WTC11 (cell line): ENCODE results near the gene TMEM229B. TPM values are rescaled to one million over a fixed set of nuclear protein-coding genes. Genes with fewer than 3 reads are reported as not detected.

Source experiments
- ATAC-seq: fragments of 200-7000 bp; cut with Tn5 transposase; 2 replicates; pipeline ENCODE4 v1.10.0; 2021; ENCODE audit warnings: mild to moderate bottlenecking, moderate library complexity
- CTCF ChIA-PET: fragments of 300-600 bp; sonication (Branson Sonifier 250); formaldehyde crosslinking; loops from one replicate; lab custom pipeline; 2021; ENCODE audit warnings: antibody characterized with exemption; lab: Charles Lee
- POLR2A ChIA-PET: fragments of 350-600 bp; sonication (Branson Sonifier 250); formaldehyde crosslinking; loops from one replicate; lab custom pipeline; 2021; ENCODE audit warnings: antibody characterized with exemption; lab: Charles Lee
- DNase-seq: peaks from one replicate; pipeline ENCODE4 v3.0.0; 2021; ENCODE audit warnings: low spot score
- H3K27ac Mint-ChIP-seq: 2 replicates; pipeline ENCODE4 v1.8.0; 2021; ENCODE audit warnings: mixed read lengths
- H3K27me3 Mint-ChIP-seq: 2 replicates; pipeline ENCODE4 v1.8.0; 2021; ENCODE audit warnings: low read depth, mild to moderate bottlenecking, moderate library complexity, mixed read lengths
- H3K36me3 Mint-ChIP-seq: 2 replicates; pipeline ENCODE4 v1.8.0; 2021; ENCODE audit warnings: mixed read lengths
- H3K4me1 Mint-ChIP-seq: 2 replicates; pipeline ENCODE4 v1.8.0; 2022; ENCODE audit warnings: mixed read lengths
- H3K4me3 Mint-ChIP-seq: 2 replicates; pipeline ENCODE4 v1.8.0; 2021; ENCODE audit warnings: mild to moderate bottlenecking, moderate library complexity, mixed read lengths
- H3K9me3 Mint-ChIP-seq: 2 replicates; pipeline ENCODE4 v1.8.0; 2021; ENCODE audit warnings: mixed read lengths
- ATF1 ChIP-seq: sonication (generic); formaldehyde crosslinking; IDR thresholded peaks from 2 replicates; pipeline ENCODE4 v1.8.1; 2023; ENCODE audit warnings: mild to moderate bottlenecking, moderate library complexity, missing genetic modification reagents
- CBFB ChIP-seq: sonication (generic); formaldehyde crosslinking; IDR thresholded peaks from 2 replicates; pipeline ENCODE4 v1.8.1; 2022; ENCODE audit warnings: mild to moderate bottlenecking, low read depth, missing genetic modification reagents
- EMX1 ChIP-seq: fragments of 250-450 bp; sonication (Bioruptor Pico); IDR thresholded peaks from 2 replicates; pipeline ENCODE4 v1.8.0; 2021; ENCODE audit warnings: mild to moderate bottlenecking
- ETV6 ChIP-seq: sonication (generic); formaldehyde crosslinking; IDR thresholded peaks from 2 replicates; pipeline ENCODE4 v1.8.1; 2022; ENCODE audit warnings: mild to moderate bottlenecking, missing genetic modification reagents
- FOXJ3 ChIP-seq: sonication (generic); formaldehyde crosslinking; IDR thresholded peaks from 2 replicates; pipeline ENCODE4 v1.9.0; 2021; ENCODE audit warnings: missing genetic modification reagents, mild to moderate bottlenecking, borderline replicate concordance
- FOXP1 ChIP-seq: sonication (generic); formaldehyde crosslinking; IDR thresholded peaks from 2 replicates; pipeline ENCODE4 v1.8.0; 2022; ENCODE audit warnings: missing genetic modification reagents, mild to moderate bottlenecking, moderate library complexity, borderline replicate concordance
- NR2C2 ChIP-seq: sonication (generic); formaldehyde crosslinking; IDR thresholded peaks from 2 replicates; pipeline ENCODE4 v1.8.0; 2022; ENCODE audit warnings: mild to moderate bottlenecking, missing genetic modification reagents
- TCF7 ChIP-seq: sonication (generic); formaldehyde crosslinking; IDR thresholded peaks from 2 replicates; pipeline ENCODE4 v1.8.0; 2022; ENCODE audit warnings: mild to moderate bottlenecking, low read depth, missing genetic modification reagents, moderate library complexity
- TEAD4 ChIP-seq: sonication (generic); formaldehyde crosslinking; IDR thresholded peaks from 2 replicates; pipeline ENCODE4 v1.8.0; 2022; ENCODE audit warnings: mild to moderate bottlenecking, missing genetic modification reagents
- TP53 ChIP-seq: sonication (generic); formaldehyde crosslinking; IDR thresholded peaks from 2 replicates; pipeline ENCODE4 v1.8.1; 2023; ENCODE audit warnings: mild to moderate bottlenecking, missing genetic modification reagents
- ZBTB21 ChIP-seq: sonication (generic); formaldehyde crosslinking; IDR thresholded peaks from 2 replicates; pipeline ENCODE4 v1.8.1; 2023; ENCODE audit warnings: mild to moderate bottlenecking, missing genetic modification reagents, borderline replicate concordance
- ZNF121 ChIP-seq: sonication (generic); formaldehyde crosslinking; IDR thresholded peaks from 2 replicates; pipeline ENCODE4 v1.8.0; 2023; ENCODE audit warnings: missing genetic modification reagents
- total RNA-seq: library from RNA; stranded (reverse); gene quantifications from 3 replicates; pipeline ENCODE4 v1.2.3, GENCODE V29; 2021
- TF ChIP-seq, protein P1 (sequence below): sonication (generic); formaldehyde crosslinking; IDR thresholded peaks from 2 replicates; pipeline ENCODE4 v1.8.1; 2022; ENCODE audit warnings: missing genetic modification reagents, borderline replicate concordance
- TF ChIP-seq, protein P2 (sequence below): sonication (generic); formaldehyde crosslinking; IDR thresholded peaks from 2 replicates; pipeline ENCODE4 v1.8.0; 2023; ENCODE audit warnings: mild to moderate bottlenecking, missing genetic modification reagents
- TF ChIP-seq, protein P3 (sequence below): sonication (generic); formaldehyde crosslinking; IDR thresholded peaks from 2 replicates; pipeline ENCODE4 v1.8.0; 2022; ENCODE audit warnings: mild to moderate bottlenecking, missing genetic modification reagents
- TF ChIP-seq, protein P4 (sequence below): sonication (generic); formaldehyde crosslinking; IDR thresholded peaks from 2 replicates; pipeline ENCODE4 v1.8.1; 2022; ENCODE audit warnings: mild to moderate bottlenecking, missing genetic modification reagents, moderate library complexity, borderline replicate concordance

TMEM229B gene
- total RNA-seq, 1 experiment from 2014 or later: 0.90 TPM

DNA sequence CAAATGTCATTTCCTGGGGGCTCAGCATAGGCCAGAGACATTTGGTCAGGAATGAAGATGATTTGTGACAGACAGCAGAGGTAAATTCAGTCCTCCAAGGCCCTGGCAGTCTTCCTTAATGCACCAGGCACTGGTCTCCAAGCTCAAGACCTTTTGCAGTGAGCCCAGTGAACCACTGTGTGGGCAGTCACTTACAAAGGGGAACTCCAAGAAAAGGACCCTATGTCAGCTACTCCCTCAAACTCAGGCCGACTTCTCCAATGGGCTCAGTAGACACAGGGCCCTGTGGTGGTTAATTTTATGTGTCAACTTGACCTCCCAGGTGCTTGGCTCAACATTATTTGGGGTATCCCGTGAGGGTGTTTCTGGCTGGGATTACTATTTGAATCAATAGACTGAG lies 47.3 kb downstream of the TMEM229B start:
- no peaks in the 10 kb centered on the region for H3K36me3 Mint-ChIP-seq
- ATAC-seq: no peak
- DNase-seq: no peak
- H3K9me3 Mint-ChIP-seq: no peaks in the 10 kb centered on the region
- ChIA-PET POLR2A (no interaction called here), CTCF (interaction anchor here (0.8 to 1.9 kb wide), 4 partner anchors 14 to 86 kb away, joined by 3 to 12 read pairs (median 6); no protein-coding TSS in a partner anchor)
- TF ChIP-seq FOXP1 (CRISPR knock-in tag): no peak
- TF ChIP-seq FOXJ3: no peak
- TF ChIP-seq NR2C2: no peak
- TF ChIP-seq, protein P1, sequence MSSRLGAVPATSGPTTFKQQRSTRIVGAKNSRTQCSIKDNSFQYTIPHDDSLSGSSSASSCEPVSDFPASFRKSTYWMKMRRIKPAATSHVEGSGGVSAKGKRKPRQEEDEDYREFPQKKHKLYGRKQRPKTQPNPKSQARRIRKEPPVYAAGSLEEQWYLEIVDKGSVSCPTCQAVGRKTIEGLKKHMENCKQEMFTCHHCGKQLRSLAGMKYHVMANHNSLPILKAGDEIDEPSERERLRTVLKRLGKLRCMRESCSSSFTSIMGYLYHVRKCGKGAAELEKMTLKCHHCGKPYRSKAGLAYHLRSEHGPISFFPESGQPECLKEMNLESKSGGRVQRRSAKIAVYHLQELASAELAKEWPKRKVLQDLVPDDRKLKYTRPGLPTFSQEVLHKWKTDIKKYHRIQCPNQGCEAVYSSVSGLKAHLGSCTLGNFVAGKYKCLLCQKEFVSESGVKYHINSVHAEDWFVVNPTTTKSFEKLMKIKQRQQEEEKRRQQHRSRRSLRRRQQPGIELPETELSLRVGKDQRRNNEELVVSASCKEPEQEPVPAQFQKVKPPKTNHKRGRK (CRISPR knock-in tag): no peak
- TF ChIP-seq TCF7 (CRISPR knock-in tag): no peak
- TF ChIP-seq, protein P2, sequence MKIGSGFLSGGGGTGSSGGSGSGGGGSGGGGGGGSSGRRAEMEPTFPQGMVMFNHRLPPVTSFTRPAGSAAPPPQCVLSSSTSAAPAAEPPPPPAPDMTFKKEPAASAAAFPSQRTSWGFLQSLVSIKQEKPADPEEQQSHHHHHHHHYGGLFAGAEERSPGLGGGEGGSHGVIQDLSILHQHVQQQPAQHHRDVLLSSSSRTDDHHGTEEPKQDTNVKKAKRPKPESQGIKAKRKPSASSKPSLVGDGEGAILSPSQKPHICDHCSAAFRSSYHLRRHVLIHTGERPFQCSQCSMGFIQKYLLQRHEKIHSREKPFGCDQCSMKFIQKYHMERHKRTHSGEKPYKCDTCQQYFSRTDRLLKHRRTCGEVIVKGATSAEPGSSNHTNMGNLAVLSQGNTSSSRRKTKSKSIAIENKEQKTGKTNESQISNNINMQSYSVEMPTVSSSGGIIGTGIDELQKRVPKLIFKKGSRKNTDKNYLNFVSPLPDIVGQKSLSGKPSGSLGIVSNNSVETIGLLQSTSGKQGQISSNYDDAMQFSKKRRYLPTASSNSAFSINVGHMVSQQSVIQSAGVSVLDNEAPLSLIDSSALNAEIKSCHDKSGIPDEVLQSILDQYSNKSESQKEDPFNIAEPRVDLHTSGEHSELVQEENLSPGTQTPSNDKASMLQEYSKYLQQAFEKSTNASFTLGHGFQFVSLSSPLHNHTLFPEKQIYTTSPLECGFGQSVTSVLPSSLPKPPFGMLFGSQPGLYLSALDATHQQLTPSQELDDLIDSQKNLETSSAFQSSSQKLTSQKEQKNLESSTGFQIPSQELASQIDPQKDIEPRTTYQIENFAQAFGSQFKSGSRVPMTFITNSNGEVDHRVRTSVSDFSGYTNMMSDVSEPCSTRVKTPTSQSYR (CRISPR knock-in tag): no peak
- no peak for TF ChIP-seq TP53 (CRISPR knock-in tag)
- TF ChIP-seq, protein P3, sequence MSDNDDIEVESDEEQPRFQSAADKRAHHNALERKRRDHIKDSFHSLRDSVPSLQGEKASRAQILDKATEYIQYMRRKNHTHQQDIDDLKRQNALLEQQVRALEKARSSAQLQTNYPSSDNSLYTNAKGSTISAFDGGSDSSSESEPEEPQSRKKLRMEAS (CRISPR knock-in tag): no peak
- H3K4me3 Mint-ChIP-seq: no peak overlapping the region
- no peaks in the 10 kb centered on the region for H3K27me3 Mint-ChIP-seq
- peaks cover 37% of the 10 kb centered on the region for H3K4me1 Mint-ChIP-seq
- H3K27ac Mint-ChIP-seq: no peak overlapping the region

DNA sequence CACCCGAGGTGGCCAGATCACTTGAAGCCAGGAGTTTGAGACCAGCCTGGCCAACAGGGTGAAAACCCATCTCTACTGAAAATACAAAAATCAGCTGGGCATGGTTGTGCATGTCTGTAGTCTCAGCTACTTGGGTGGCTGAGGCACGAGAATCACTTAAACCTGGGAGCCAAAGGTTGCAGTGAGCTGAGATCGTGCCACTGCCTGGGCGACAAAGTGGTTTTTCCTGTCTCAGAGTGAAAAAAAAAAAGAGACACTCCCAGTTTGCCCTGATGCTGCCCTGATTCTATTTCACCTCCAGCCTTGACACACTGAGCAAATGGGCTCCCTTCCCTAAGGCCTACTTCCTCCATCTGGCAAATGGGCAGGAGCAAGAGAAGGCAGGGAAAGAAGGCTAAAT lies 48.0 kb downstream of the TMEM229B start:
- ChIA-PET CTCF (interaction anchor here (0.8 to 1.9 kb wide), 5 partner anchors 13 to 131 kb away, joined by 3 to 12 read pairs (median 4); no protein-coding TSS in a partner anchor), POLR2A (interaction anchor here (1.2 kb wide), 1 partner anchor 14 kb away, joined by 4 read pairs; no protein-coding TSS in a partner anchor)
- Mint-ChIP-seq H3K4me3 (no peak overlapping the region), H3K4me1 (peaks cover 32% of the 10 kb centered on the region), H3K9me3 (no peaks in the 10 kb centered on the region), H3K36me3 (no peaks in the 10 kb centered on the region), H3K27ac (no peak overlapping the region), H3K27me3 (no peaks in the 10 kb centered on the region)
- ATAC-seq (no peak), DNase-seq (no peak)
- TF ChIP-seq, protein P4, sequence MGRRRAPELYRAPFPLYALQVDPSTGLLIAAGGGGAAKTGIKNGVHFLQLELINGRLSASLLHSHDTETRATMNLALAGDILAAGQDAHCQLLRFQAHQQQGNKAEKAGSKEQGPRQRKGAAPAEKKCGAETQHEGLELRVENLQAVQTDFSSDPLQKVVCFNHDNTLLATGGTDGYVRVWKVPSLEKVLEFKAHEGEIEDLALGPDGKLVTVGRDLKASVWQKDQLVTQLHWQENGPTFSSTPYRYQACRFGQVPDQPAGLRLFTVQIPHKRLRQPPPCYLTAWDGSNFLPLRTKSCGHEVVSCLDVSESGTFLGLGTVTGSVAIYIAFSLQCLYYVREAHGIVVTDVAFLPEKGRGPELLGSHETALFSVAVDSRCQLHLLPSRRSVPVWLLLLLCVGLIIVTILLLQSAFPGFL: no peak
- TF ChIP-seq ETV6 (CRISPR knock-in tag) (no peak), TEAD4 (CRISPR knock-in tag) (no peak), ATF1 (no peak), CBFB (CRISPR knock-in tag) (no peak), ZNF121 (CRISPR knock-in tag) (no peak), ZBTB21 (no peak)

DNA sequence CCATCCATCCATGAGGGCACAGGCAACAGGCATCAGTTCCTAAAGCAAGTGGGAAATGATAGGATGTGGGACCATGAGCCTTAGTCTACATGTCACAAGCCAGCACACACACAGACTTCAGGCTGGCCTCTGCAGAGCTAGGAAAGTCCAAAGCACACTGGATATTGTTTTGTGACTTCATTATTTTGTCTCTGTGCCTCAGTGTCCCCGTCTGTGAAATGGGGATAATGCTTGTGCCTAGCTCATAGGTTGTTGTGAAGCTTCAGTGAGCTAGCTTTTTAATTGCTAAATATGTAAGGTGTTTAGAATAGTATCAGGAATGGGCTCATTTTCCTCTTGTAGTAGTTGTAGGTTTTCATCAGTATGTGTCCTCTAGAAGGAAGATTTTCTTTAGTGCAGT lies 49.6 kb downstream of the TMEM229B start:
- no peak overlapping the region for H3K27ac Mint-ChIP-seq
- ATAC-seq (no peak), DNase-seq (no peak)
- CTCF ChIA-PET: interaction anchor here (1.3 to 4.5 kb wide), 3 partner anchors 12 to 132 kb away, joined by 7 to 41 read pairs (median 19); no protein-coding TSS in a partner anchor
- H3K27me3 Mint-ChIP-seq: no peaks in the 10 kb centered on the region
- H3K4me1 Mint-ChIP-seq: peaks cover 18% of the 10 kb centered on the region
- H3K9me3 Mint-ChIP-seq: no peaks in the 10 kb centered on the region
- H3K36me3 Mint-ChIP-seq: no peaks in the 10 kb centered on the region
- POLR2A ChIA-PET: interaction anchor here (0.6 kb wide), 1 partner anchor 19 kb away, joined by 3 read pairs; no protein-coding TSS in a partner anchor
- no peak overlapping the region for H3K4me3 Mint-ChIP-seq
- no peak for TF ChIP-seq EMX1
